Measurements from ENCODE around the gene SLA2. TPM values are rescaled to one million over a fixed set of nuclear protein-coding genes. Genes with fewer than 3 reads are reported as not detected.

The SLA2 gene
- total RNA-seq, 1 experiment from 2014 or later: 0.51 TPM

GRCh38 chr20:36654506-36654905 lies 8.5 kb upstream of the SLA2 start:
- BruUV-seq (replicated peaks): no TSS peak
- POLR2A ChIA-PET (ENCODE audit: unreplicated experiment): interaction anchor here (0.5 kb wide), 1 partner anchor 56 kb away, joined by 3 read pairs; no protein-coding TSS in a partner anchor
- H3K4me2 ChIP-seq (ENCODE audit: low read length): no peak overlapping the region

GRCh38 chr20:36653456-36653855 lies 7.5 kb upstream of the SLA2 start:
- CTCF ChIA-PET: no interaction called here
- H3F3A ChIP-seq (ENCODE audit: low read length, unreplicated experiment): no peaks in the 10 kb centered on the region
- H3K27ac ChIP-seq (ENCODE audit: low read length): no peak overlapping the region
- TF ChIP-seq CTCF (conservative IDR thresholded peaks at IDR 0.05; ENCODE audit: low read depth, low read length): no peak
- TF ChIP-seq EZH2 (IDR thresholded peaks at IDR 0.05; ENCODE audit: low read length, unreplicated experiment): no peak
- TF ChIP-seq EZH2phosphoT487 (IDR thresholded peaks at IDR 0.05; ENCODE audit: borderline replicate concordance, low read length): no peak
- DNase-seq (no peak), ATAC-seq (no peak)
- no peaks in the 10 kb centered on the region for H3K79me2 ChIP-seq (ENCODE audit: low read length)
- no peak overlapping the region for H3K4me2 ChIP-seq (ENCODE audit: low read length)
- no peaks in the 10 kb centered on the region for H3K27me3 ChIP-seq (ENCODE audit: low read length)
- no peaks in the 10 kb centered on the region for H4K20me1 ChIP-seq (ENCODE audit: low read length)
- no peak overlapping the region for H3K9ac ChIP-seq (ENCODE audit: low read length)
- H3K9me3 ChIP-seq (ENCODE audit: low read length): no peaks in the 10 kb centered on the region
- no peaks in the 10 kb centered on the region for H3K9me2 ChIP-seq (replicated peaks; ENCODE audit: low read length)
- BruUV-seq (replicated peaks): no TSS peak
- H3K4me3 ChIP-seq (ENCODE audit: low read length): no peak overlapping the region
- POLR2A ChIA-PET (ENCODE audit: unreplicated experiment): no interaction called here
- H3K4me1 ChIP-seq (ENCODE audit: insufficient read depth, low read length): no peaks in the 10 kb centered on the region
- intact Hi-C loops (cut with micrococcal nuclease): no loop called here
- H2AFZ ChIP-seq (ENCODE audit: low read length): no peak overlapping the region
- peaks cover 8% of the 10 kb centered on the region for H3K36me3 ChIP-seq (ENCODE audit: low read depth, low read length)

More at GRCh38 chr20:36654506-36654905, 8.5 kb upstream of the SLA2 start:
- Histone ChIP-seq H3K4me1 (ENCODE audit: insufficient read depth, low read length) (no peaks in the 10 kb centered on the region), H4K20me1 (ENCODE audit: low read length) (no peaks in the 10 kb centered on the region), H3K9ac (ENCODE audit: low read length) (no peak overlapping the region), H3K79me2 (ENCODE audit: low read length) (no peaks in the 10 kb centered on the region), H2AFZ (ENCODE audit: low read length) (no peak overlapping the region), H3K27me3 (ENCODE audit: low read length) (no peaks in the 10 kb centered on the region), H3K27ac (ENCODE audit: low read length) (no peak overlapping the region), H3K9me2 (replicated peaks; ENCODE audit: low read length) (no peaks in the 10 kb centered on the region), H3K36me3 (ENCODE audit: low read depth, low read length) (peaks cover 8% of the 10 kb centered on the region), H3F3A (ENCODE audit: low read length, unreplicated experiment) (no peaks in the 10 kb centered on the region), H3K4me3 (ENCODE audit: low read length) (no peak overlapping the region), H3K9me3 (ENCODE audit: low read length) (no peaks in the 10 kb centered on the region)
- CTCF ChIA-PET: no interaction called here
- TF ChIP-seq EZH2 (IDR thresholded peaks at IDR 0.05; ENCODE audit: low read length, unreplicated experiment): no peak
- TF ChIP-seq CTCF (conservative IDR thresholded peaks at IDR 0.05; ENCODE audit: low read depth, low read length): no peak
- no peak for TF ChIP-seq EZH2phosphoT487 (IDR thresholded peaks at IDR 0.05; ENCODE audit: borderline replicate concordance, low read length)
- ATAC-seq (no peak), DNase-seq (no peak)
- intact Hi-C loops (cut with micrococcal nuclease): no loop called here

- no peaks in the 10 kb centered on the region for H3K9me3 ChIP-seq (ENCODE audit: low read length)
- TF ChIP-seq CTCF (conservative IDR thresholded peaks at IDR 0.05; ENCODE audit: low read depth, low read length): no peak
- TF ChIP-seq EZH2 (IDR thresholded peaks at IDR 0.05; ENCODE audit: low read length, unreplicated experiment): no peak
- TF ChIP-seq EZH2phosphoT487 (IDR thresholded peaks at IDR 0.05; ENCODE audit: borderline replicate concordance, low read length): no peak
- H3K9me2 ChIP-seq (replicated peaks; ENCODE audit: low read length): no peaks in the 10 kb centered on the region
- intact Hi-C loops (cut with micrococcal nuclease): no loop called here
- no peaks in the 10 kb centered on the region for H4K20me1 ChIP-seq (ENCODE audit: low read length)
- H3K9ac ChIP-seq (ENCODE audit: low read length): no peak overlapping the region
- H2AFZ ChIP-seq (ENCODE audit: low read length): no peak overlapping the region
- H3K79me2 ChIP-seq (ENCODE audit: low read length): no peaks in the 10 kb centered on the region
- no peak overlapping the region for H3K4me2 ChIP-seq (ENCODE audit: low read length)
- H3K4me1 ChIP-seq (ENCODE audit: insufficient read depth, low read length): peaks cover 9% of the 10 kb centered on the region
- ChIA-PET POLR2A (ENCODE audit: unreplicated experiment) (no interaction called here), CTCF (no interaction called here)
- H3K36me3 ChIP-seq (ENCODE audit: low read depth, low read length): no peaks in the 10 kb centered on the region
- ATAC-seq (no peak), DNase-seq (no peak)
- no peaks in the 10 kb centered on the region for H3K27me3 ChIP-seq (ENCODE audit: low read length)
- H3K4me3 ChIP-seq (ENCODE audit: low read length): no peak overlapping the region
- BruUV-seq (replicated peaks): no TSS peak
- H3K27ac ChIP-seq (ENCODE audit: low read length): no peak overlapping the region
- H3F3A ChIP-seq (ENCODE audit: low read length, unreplicated experiment): no peaks in the 10 kb centered on the region
Observed at GRCh38 chr20:36647196-36648121, 1.5 kb upstream of the SLA2 start.
